ENCODE data around the gene COPB1. TPM values are rescaled to one million over a fixed set of nuclear protein-coding genes. Genes with fewer than 3 reads are reported as not detected.

COPB1 gene
- total RNA-seq, 1 experiment from 2014 or later = 94.6 TPM

DNA sequence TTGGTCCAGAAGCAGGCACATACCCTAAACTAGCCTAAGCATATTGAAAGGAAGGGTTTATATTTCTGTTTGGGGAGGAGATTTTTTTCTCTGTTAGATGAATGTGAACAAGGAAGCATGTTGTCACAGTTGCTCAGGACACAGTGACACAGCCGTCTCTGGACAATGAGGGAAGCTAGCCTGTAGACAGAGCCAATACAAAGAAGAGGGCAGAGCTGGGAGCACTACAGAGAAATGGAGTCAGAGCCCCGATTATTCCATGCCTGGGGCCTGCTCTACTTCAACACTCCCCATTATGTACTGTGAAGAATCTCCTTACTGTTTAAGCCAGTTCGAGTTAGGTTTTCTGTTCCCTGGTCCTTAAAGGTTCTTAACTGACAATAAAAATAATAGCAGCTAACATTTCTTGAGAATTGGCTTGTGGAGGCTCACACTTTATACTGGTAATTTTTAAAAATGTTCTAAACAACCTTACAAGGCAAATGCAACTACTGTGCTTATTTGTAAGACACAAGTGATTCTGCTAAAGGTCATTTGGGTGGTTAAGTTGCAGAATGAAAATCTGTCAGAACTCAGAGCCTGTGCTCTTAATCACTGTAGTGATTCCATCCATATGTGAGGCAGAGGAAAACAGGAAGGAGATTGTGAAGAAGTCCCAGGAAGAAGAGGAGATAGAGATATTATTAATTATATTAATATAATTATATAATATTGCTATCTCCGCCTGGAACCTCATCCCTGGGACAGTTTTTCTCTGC lies 81.8 kb downstream of the COPB1 start:
- POLR2A ChIA-PET (ENCODE audit: low non-redundant PET) = no interaction called here
- H3K9me3 ChIP-seq (ENCODE audit: low read depth, low read length, poor library complexity, severe bottlenecking) = no peaks in the 10 kb centered on the region
- no peak overlapping the region for H3K4me3 ChIP-seq (ENCODE audit: low read depth, low read length, poor library complexity, severe bottlenecking)
- CTCF ChIA-PET = interaction anchor here (1.6 kb wide), 1 partner anchor 117 kb away, joined by 14 read pairs; no protein-coding TSS in a partner anchor
- BruUV-seq (replicated peaks) = no TSS peak
- H3K4me1 ChIP-seq (ENCODE audit: insufficient read depth, low read length, poor library complexity, severe bottlenecking) = peaks cover 10% of the 10 kb centered on the region
- DNase-seq (ENCODE audit: low spot score) = no peak
- no peaks in the 10 kb centered on the region for H3K36me3 ChIP-seq (ENCODE audit: insufficient read depth, low read length, poor library complexity, severe bottlenecking)
- no peak overlapping the region for H3K27ac ChIP-seq (ENCODE audit: low read depth, low read length, poor library complexity, severe bottlenecking)
- no peaks in the 10 kb centered on the region for H3K27me3 ChIP-seq (replicated peaks; ENCODE audit: insufficient read depth, low read depth, low read length, poor library complexity)
- TF ChIP-seq EZH2 (IDR thresholded peaks at IDR 0.05; ENCODE audit: borderline replicate concordance, low read depth, low read length, poor library complexity, severe bottlenecking) = no peak
- TF ChIP-seq, protein P1, sequence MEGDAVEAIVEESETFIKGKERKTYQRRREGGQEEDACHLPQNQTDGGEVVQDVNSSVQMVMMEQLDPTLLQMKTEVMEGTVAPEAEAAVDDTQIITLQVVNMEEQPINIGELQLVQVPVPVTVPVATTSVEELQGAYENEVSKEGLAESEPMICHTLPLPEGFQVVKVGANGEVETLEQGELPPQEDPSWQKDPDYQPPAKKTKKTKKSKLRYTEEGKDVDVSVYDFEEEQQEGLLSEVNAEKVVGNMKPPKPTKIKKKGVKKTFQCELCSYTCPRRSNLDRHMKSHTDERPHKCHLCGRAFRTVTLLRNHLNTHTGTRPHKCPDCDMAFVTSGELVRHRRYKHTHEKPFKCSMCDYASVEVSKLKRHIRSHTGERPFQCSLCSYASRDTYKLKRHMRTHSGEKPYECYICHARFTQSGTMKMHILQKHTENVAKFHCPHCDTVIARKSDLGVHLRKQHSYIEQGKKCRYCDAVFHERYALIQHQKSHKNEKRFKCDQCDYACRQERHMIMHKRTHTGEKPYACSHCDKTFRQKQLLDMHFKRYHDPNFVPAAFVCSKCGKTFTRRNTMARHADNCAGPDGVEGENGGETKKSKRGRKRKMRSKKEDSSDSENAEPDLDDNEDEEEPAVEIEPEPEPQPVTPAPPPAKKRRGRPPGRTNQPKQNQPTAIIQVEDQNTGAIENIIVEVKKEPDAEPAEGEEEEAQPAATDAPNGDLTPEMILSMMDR (conservative IDR thresholded peaks at IDR 0.05; ENCODE audit: low read depth, low read length) = no peak
- intact Hi-C loops (cut with micrococcal nuclease; ENCODE audit: unreplicated experiment) = loop anchor here (2.0 kb wide), 1 partner anchor 117 kb away; no protein-coding TSS in a partner anchor

DNA sequence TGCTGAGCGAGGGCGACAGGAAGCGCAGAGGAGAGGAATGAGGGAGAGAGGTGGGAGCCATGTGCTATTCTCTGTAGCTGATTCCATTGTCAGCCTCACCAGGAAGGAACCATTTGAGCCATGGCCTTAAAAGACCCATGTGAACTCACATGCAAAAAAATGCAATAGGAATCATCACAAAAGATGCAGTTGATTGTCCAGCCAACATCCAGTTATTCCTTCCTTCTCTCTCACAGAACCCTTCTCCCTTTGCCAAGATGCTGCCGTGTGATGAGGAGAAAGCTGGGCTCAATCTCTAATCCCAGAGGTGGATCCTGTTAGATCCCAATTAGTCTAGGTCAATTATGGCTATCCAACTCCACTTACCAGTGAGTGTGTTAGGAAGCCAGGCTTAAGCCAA lies 82.4 kb downstream of the COPB1 start:
- ChIA-PET POLR2A (ENCODE audit: low non-redundant PET) (no interaction called here), CTCF (no interaction called here)
- H3K9me3 ChIP-seq (ENCODE audit: low read depth, low read length, poor library complexity, severe bottlenecking) = no peaks in the 10 kb centered on the region
- H3K4me3 ChIP-seq (ENCODE audit: low read depth, low read length, poor library complexity, severe bottlenecking) = no peak overlapping the region
- TF ChIP-seq EZH2 (IDR thresholded peaks at IDR 0.05; ENCODE audit: borderline replicate concordance, low read depth, low read length, poor library complexity, severe bottlenecking) = no peak
- TF ChIP-seq, protein P1 (conservative IDR thresholded peaks at IDR 0.05; ENCODE audit: low read depth, low read length) = no peak
- no peaks in the 10 kb centered on the region for H3K36me3 ChIP-seq (ENCODE audit: insufficient read depth, low read length, poor library complexity, severe bottlenecking)
- BruUV-seq (replicated peaks) = no TSS peak
- peaks cover 4% of the 10 kb centered on the region for H3K4me1 ChIP-seq (ENCODE audit: insufficient read depth, low read length, poor library complexity, severe bottlenecking)
- H3K27me3 ChIP-seq (replicated peaks; ENCODE audit: insufficient read depth, low read depth, low read length, poor library complexity) = no peaks in the 10 kb centered on the region
- DNase-seq (ENCODE audit: low spot score) = no peak
- intact Hi-C loops (cut with micrococcal nuclease; ENCODE audit: unreplicated experiment) = no loop called here
- H3K27ac ChIP-seq (ENCODE audit: low read depth, low read length, poor library complexity, severe bottlenecking) = no peak overlapping the region

DNA sequence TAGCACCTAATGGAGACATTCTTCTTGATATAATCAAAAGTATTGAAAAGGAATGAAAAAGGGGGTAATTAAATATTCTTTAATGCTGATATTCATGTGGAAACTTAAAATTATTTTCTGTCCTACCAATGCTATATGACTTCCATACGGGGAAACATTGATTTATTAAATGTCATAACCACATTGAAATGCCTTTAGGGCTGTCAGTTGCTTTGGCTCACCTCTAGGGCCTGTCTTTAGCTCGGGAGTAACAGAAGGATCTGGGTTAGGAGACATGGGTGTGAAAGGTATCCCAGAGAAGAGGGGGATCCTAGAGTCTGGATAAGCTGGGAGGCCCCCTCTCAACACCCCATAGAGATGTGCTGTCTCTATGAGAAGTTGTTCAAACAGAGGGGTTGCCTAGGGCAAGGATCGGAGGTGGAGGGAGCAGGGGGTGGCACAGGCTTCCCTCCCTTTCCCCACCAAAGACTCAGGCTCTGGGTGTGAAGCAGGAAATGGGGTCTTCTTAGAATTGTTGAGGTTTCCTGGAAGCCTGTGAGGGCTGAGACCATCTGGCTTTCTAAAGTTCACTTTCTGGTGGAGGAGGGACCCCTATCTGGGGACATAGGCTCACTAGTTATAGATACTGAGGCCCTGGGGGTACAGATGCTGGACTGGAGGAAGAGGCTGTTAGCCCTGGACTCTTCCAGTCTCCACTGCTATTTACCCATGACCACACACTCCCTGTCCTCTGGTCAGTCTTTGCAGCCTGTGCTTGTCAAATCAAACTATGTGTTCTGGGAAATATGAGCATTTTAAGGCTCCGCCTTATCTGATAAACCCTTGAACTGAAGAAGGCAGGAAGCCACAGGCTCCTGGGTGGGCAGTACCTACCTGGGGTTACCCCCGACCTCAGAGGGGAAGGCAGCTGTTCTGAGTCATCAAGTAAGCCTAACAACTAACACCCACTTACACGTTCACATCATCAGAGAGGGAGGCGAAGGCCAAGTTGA lies 84.8 kb downstream of the COPB1 start:
- H3K4me1 ChIP-seq (ENCODE audit: insufficient read depth, low read length, poor library complexity, severe bottlenecking) = no peaks in the 10 kb centered on the region
- no peak overlapping the region for H3K4me3 ChIP-seq (ENCODE audit: low read depth, low read length, poor library complexity, severe bottlenecking)
- no TSS peak for BruUV-seq (replicated peaks)
- no peaks in the 10 kb centered on the region for H3K36me3 ChIP-seq (ENCODE audit: insufficient read depth, low read length, poor library complexity, severe bottlenecking)
- no peak for DNase-seq (ENCODE audit: low spot score)
- H3K27me3 ChIP-seq (replicated peaks; ENCODE audit: insufficient read depth, low read depth, low read length, poor library complexity) = no peaks in the 10 kb centered on the region
- ChIA-PET POLR2A (ENCODE audit: low non-redundant PET) (no interaction called here), CTCF (interaction anchor here (1.1 kb wide), 1 partner anchor 40 kb away, joined by 5 read pairs; no protein-coding TSS in a partner anchor)
- no peaks in the 10 kb centered on the region for H3K9me3 ChIP-seq (ENCODE audit: low read depth, low read length, poor library complexity, severe bottlenecking)
- no peak overlapping the region for H3K27ac ChIP-seq (ENCODE audit: low read depth, low read length, poor library complexity, severe bottlenecking)
- intact Hi-C loops (cut with micrococcal nuclease; ENCODE audit: unreplicated experiment) = no loop called here
- TF ChIP-seq, protein P1 (conservative IDR thresholded peaks at IDR 0.05; ENCODE audit: low read depth, low read length) = no peak
- no peak for TF ChIP-seq EZH2 (IDR thresholded peaks at IDR 0.05; ENCODE audit: borderline replicate concordance, low read depth, low read length, poor library complexity, severe bottlenecking)
